Hepatocyte (in vitro differentiated cells): ENCODE measurements around the gene HECW1. TPM values are rescaled to one million over a fixed set of nuclear protein-coding genes. Genes with fewer than 3 reads are reported as not detected.

Source experiments
- DNase-seq: peaks from one replicate; pipeline ENCODE4 v3.0.0-alpha.2; 2016; ENCODE audit warnings: low spot score
- H2AFZ ChIP-seq: fragments of 200-600 bp; sonication (generic); 2 replicates; pipeline ENCODE4 v1.6.0; 2016; ENCODE audit warnings: antibody characterized with exemption, mild to moderate bottlenecking
- H3K27ac ChIP-seq: fragments of 200-600 bp; sonication (generic); 2 replicates; pipeline ENCODE4 v1.5.1; 2016; ENCODE audit warnings: mild to moderate bottlenecking
- H3K27me3 ChIP-seq: fragments of 200-600 bp; sonication (generic); 2 replicates; pipeline ENCODE4 v1.6.1; 2016
- H3K36me3 ChIP-seq: fragments of 200-600 bp; sonication (generic); replicated peaks from 2 replicates; pipeline ENCODE4 v1.5.1; 2016; ENCODE audit warnings: low read depth; ENCODE audit not compliant: insufficient read depth
- H3K4me1 ChIP-seq: fragments of 200-600 bp; sonication (generic); 2 replicates; pipeline ENCODE4 v1.5.1; 2016; ENCODE audit warnings: mild to moderate bottlenecking, moderate library complexity; ENCODE audit not compliant: insufficient read depth
- H3K4me2 ChIP-seq: fragments of 200-600 bp; sonication (generic); 2 replicates; pipeline ENCODE4 v1.6.0; 2016
- H3K4me3 ChIP-seq: fragments of 200-600 bp; sonication (generic); 2 replicates; pipeline ENCODE4 v1.5.1; 2016; ENCODE audit warnings: mild to moderate bottlenecking
- H3K79me2 ChIP-seq: fragments of 200-600 bp; sonication (generic); 2 replicates; pipeline ENCODE4 v1.6.0; 2017; ENCODE audit warnings: mild to moderate bottlenecking
- H3K9me2 ChIP-seq: fragments of 200-600 bp; sonication (generic); replicated peaks from 2 replicates; pipeline ENCODE4 v1.6.0; 2017; ENCODE audit warnings: mild to moderate bottlenecking; ENCODE audit not compliant: insufficient read depth
- H3K9me3 ChIP-seq: fragments of 200-600 bp; sonication (generic); 2 replicates; pipeline ENCODE4 v1.5.1; 2016; ENCODE audit warnings: low read depth, mild to moderate bottlenecking
- H4K20me1 ChIP-seq: fragments of 200-600 bp; sonication (generic); 2 replicates; pipeline ENCODE4 v1.6.0; 2016; ENCODE audit warnings: mild to moderate bottlenecking; ENCODE audit not compliant: insufficient read depth, poor library complexity, severe bottlenecking
- EZH2 ChIP-seq: fragments of 200-600 bp; sonication (generic); IDR thresholded peaks from 2 replicates; pipeline ENCODE4 v1.6.1; 2016; ENCODE audit warnings: antibody characterized with exemption, mild to moderate bottlenecking, borderline replicate concordance
- EZH2phosphoT487 ChIP-seq: fragments of 200-600 bp; sonication (generic); IDR thresholded peaks from one replicate; pipeline ENCODE4 v1.6.1; 2018; ENCODE audit warnings: antibody characterized with exemption, mild to moderate bottlenecking, low read depth, moderate library complexity; ENCODE audit not compliant: unreplicated experiment, severe bottlenecking
- WGBS: methylation state at CpG from one replicate; pipeline ENCODE4 v1.1.6; 2016; ENCODE audit warnings: low lambda C conversion rate; ENCODE audit errors: missing lambda C conversion rate; 5-methylcytosine and 5-hydroxymethylcytosine counted together
- polyA plus RNA-seq: library from polyadenylated mRNA; unstranded; fragments of >200 nt; fragmentation: Nextera tagmentation; extraction: Ambion mirVana; gene quantifications from 2 replicates; pipeline ENCODE4 v1.2.1, GENCODE V29; 2016
- total RNA-seq: library from RNA; depleted of rRNA; stranded (reverse); fragments of >200 nt; gene quantifications from 2 replicates; pipeline ENCODE4 v1.2.3, GENCODE V29; 2014
- TF ChIP-seq, protein P1 (sequence below): fragments of 200-600 bp; sonication (generic); IDR thresholded peaks from 2 replicates; pipeline ENCODE4 v1.5.1; 2016; ENCODE audit warnings: antibody characterized with exemption, mild to moderate bottlenecking; ENCODE audit not compliant: poor library complexity

Gene HECW1
- total and polyA plus RNA-seq, 2 experiments from 2014 or later, result 1.5 to 7.6 TPM

DNA sequence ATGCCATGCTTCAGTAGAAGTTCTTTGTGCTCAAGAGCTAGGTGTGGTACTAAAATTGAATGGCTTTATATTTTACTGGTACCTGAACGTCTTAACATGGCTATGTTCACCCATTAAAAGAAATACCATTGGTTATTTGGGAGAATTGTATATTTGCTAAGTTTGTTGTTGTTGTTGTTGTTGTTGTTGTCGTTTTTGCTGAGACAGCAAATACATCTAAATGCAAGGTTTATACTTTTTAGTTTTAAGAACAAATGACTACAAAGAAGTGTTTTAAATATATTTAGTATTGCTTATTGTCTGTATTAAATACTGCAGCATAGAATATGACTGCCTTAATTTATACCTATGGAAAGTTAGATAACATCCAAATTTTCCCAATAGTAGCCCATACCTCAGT, 66.9 kb downstream of the HECW1 start:
- Histone ChIP-seq H3K36me3 (no peaks in the 10 kb centered on the region), H4K20me1 (no peaks in the 10 kb centered on the region), H2AFZ (no peak overlapping the region), H3K9me3 (no peaks in the 10 kb centered on the region), H3K4me3 (no peak overlapping the region), H3K27ac (no peak overlapping the region), H3K27me3 (no peaks in the 10 kb centered on the region), H3K9me2 (no peaks in the 10 kb centered on the region), H3K4me1 (no peaks in the 10 kb centered on the region), H3K4me2 (no peak overlapping the region), H3K79me2 (no peaks in the 10 kb centered on the region)
- TF ChIP-seq EZH2phosphoT487 (no peak), EZH2 (no peak)
- TF ChIP-seq, protein P1, sequence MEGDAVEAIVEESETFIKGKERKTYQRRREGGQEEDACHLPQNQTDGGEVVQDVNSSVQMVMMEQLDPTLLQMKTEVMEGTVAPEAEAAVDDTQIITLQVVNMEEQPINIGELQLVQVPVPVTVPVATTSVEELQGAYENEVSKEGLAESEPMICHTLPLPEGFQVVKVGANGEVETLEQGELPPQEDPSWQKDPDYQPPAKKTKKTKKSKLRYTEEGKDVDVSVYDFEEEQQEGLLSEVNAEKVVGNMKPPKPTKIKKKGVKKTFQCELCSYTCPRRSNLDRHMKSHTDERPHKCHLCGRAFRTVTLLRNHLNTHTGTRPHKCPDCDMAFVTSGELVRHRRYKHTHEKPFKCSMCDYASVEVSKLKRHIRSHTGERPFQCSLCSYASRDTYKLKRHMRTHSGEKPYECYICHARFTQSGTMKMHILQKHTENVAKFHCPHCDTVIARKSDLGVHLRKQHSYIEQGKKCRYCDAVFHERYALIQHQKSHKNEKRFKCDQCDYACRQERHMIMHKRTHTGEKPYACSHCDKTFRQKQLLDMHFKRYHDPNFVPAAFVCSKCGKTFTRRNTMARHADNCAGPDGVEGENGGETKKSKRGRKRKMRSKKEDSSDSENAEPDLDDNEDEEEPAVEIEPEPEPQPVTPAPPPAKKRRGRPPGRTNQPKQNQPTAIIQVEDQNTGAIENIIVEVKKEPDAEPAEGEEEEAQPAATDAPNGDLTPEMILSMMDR, result no peak
- 80% methylated on average over 2 of the region's 2 CpGs for WGBS
- DNase-seq, result no peak

DNA sequence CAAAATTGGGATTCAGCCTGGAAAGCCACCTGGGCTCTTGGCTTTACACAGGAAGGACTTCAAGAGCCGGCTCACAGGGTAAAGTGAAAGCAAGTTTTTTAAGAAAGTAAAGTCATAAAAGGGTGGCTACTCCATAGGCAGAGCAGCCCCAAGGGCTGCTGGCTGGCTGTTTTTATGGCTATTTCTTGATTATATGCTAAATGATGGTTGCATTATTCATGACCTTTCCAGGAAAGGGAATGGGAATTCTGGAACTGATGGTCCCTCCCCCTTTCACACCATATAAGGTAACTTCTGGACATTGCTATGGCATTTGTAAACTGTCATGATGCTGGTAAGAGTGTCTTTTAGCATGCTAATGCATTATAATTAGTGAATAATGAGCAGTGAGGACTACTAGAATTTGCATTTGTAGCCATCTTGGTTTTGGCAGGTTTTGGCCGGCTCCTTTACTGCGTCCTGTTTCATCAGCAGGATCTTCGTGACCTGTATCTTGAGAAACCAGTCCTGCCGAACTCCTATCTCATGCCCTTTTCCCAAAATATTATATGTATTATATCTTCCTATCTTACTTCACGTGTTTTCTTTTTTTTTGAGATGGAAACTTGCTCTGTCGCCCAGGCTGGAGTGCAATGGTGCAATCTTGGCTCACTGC, 80.5 kb downstream of the HECW1 start:
- H3K79me2 ChIP-seq, result no peaks in the 10 kb centered on the region
- no peaks in the 10 kb centered on the region for H4K20me1 ChIP-seq
- no peaks in the 10 kb centered on the region for H3K9me2 ChIP-seq
- H3K9me3 ChIP-seq, result no peaks in the 10 kb centered on the region
- no peaks in the 10 kb centered on the region for H3K36me3 ChIP-seq
- WGBS, result 93% methylated on average over 7 of the region's 7 CpGs
- H3K4me2 ChIP-seq, result no peak overlapping the region
- TF ChIP-seq EZH2phosphoT487 (no peak), EZH2 (no peak)
- TF ChIP-seq, protein P1, result no peak
- H3K4me1 ChIP-seq, result no peaks in the 10 kb centered on the region
- H3K27ac ChIP-seq, result no peak overlapping the region
- H2AFZ ChIP-seq, result no peak overlapping the region
- no peak overlapping the region for H3K4me3 ChIP-seq
- H3K27me3 ChIP-seq, result no peaks in the 10 kb centered on the region
- DNase-seq, result no peak

DNA sequence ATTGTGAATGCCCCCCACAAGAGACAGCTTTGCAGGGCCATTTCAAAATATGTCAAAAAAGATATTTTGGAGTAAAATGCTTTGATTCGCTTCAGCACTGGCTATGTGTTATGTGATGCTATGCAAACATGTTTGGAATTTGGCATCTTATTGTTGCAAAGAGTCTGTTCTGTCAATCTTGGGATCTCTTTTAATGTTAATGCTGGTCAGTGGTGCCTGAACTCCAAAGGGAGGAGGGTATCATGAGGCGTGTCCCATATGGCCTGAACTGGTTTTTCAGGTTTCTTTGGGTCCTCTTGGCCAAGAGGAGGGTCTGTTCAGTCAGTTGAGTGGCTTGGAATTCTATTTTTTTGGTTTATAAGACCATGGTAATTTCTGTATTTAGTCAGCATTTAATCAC, 81.4 kb downstream of the HECW1 start:
- no peak for DNase-seq

DNA sequence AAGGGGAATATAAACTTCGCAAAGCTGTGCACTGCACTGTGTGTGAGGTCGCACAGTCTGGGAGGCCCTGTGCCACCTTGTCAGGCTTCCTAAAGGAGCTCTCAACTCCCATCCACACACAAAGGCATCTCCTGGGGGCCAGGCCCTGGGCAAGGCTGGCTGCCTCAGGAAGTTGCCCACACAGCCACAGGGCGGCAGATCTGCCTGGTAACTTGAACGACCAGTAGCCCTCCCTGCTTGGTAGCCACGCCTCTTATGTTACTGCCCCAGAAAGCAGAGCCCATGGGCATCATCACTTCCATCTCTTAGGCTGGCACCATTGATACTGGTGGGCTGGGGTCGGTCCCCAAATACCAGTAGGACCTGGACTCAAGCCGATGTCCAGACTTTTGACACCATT, 82.8 kb downstream of the HECW1 start:
- no peaks in the 10 kb centered on the region for H3K9me3 ChIP-seq
- H3K36me3 ChIP-seq, result no peaks in the 10 kb centered on the region
- no peaks in the 10 kb centered on the region for H3K4me1 ChIP-seq
- 85% methylated on average over 7 of the region's 7 CpGs for WGBS
- no peaks in the 10 kb centered on the region for H3K79me2 ChIP-seq
- H2AFZ ChIP-seq, result no peak overlapping the region
- H3K4me3 ChIP-seq, result no peak overlapping the region
- no peaks in the 10 kb centered on the region for H4K20me1 ChIP-seq
- no peak for DNase-seq
- H3K9me2 ChIP-seq, result no peaks in the 10 kb centered on the region
- TF ChIP-seq, protein P1, result no peak
- no peak for TF ChIP-seq EZH2
- H3K4me2 ChIP-seq, result no peak overlapping the region
- H3K27me3 ChIP-seq, result no peaks in the 10 kb centered on the region
- H3K27ac ChIP-seq, result no peak overlapping the region

More for the DNA sequence above, 81.4 kb downstream of the HECW1 start:
- TF ChIP-seq EZH2phosphoT487, result no peak
- Histone ChIP-seq H3K27ac (no peak overlapping the region), H3K4me3 (no peak overlapping the region), H2AFZ (no peak overlapping the region), H3K9me2 (no peaks in the 10 kb centered on the region), H4K20me1 (no peaks in the 10 kb centered on the region), H3K9me3 (no peaks in the 10 kb centered on the region), H3K4me2 (no peak overlapping the region), H3K79me2 (no peaks in the 10 kb centered on the region), H3K36me3 (no peaks in the 10 kb centered on the region), H3K4me1 (no peaks in the 10 kb centered on the region), H3K27me3 (no peaks in the 10 kb centered on the region)
- WGBS, result 41% methylated on average over 2 of the region's 2 CpGs
